G401 (cell line): ENCODE results near the gene IQCK. TPM values are rescaled to one million over a fixed set of nuclear protein-coding genes. Genes with fewer than 3 reads are reported as not detected.
A peak's percentile ranks its signal among the peaks of the same experiment; 100 is the strongest.

Source experiments
- DNase-seq: peaks from one replicate; pipeline ENCODE4 v3.0.0-alpha.2; 2015; ENCODE audit warnings: low spot score
- in situ Hi-C: cut with HindIII; loops from 2 replicates; pipeline ENCODE4 v1.10.0; 2016; ENCODE audit warnings: low sequenced_read_pairs, mixed read lengths
- total RNA-seq: library from RNA; depleted of rRNA; stranded (reverse); fragments of >200 nt; shearing (Covaris generic); gene quantifications from 2 replicates; pipeline ENCODE4 v1.2.3, GENCODE V29; 2014

IQCK gene
- total RNA-seq, 1 experiment from 2014 or later, result 6.6 TPM

DNA sequence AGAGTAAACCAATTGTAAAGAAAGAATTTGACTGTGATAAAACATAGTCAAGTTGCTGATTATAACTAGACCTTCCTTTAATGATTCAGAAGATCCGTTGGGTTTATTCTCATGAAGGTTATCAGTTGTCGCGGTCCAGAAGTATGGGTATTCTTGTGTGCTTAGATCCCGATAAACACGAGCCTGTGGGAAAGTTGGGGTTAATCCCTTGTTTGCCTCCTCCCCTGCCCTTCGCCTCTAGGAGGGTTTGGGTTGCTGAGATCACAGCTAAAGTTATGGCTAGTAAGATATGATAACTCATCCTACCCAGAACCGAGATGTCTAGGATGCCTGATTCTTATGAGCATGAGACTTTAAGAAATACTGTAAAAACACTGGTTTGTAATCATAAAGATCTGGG is 99.8 kb downstream of the IQCK start:
- no peak for DNase-seq
- in situ Hi-C loops, result no loop called here

DNA sequence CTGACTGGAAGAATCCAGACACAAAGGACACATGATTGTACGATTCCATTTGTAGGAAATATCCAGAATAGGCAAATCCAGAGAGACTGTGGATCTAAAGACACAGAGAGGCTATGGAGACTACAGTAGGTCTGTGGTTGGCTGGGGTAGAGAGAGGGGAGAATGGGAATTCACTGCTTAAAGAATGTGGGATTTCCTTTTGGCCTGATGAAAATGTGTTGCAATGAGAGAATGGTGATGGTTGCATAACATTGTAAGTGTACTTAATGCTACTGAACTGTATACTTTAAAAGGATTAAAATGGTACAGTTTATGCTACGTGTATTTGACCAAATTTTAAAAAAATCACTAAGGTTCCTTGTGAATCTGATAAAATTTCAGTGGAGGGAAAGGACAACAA is 104.5 kb downstream of the IQCK start:
- no peak for DNase-seq
- in situ Hi-C loops, result no loop called here

DNA sequence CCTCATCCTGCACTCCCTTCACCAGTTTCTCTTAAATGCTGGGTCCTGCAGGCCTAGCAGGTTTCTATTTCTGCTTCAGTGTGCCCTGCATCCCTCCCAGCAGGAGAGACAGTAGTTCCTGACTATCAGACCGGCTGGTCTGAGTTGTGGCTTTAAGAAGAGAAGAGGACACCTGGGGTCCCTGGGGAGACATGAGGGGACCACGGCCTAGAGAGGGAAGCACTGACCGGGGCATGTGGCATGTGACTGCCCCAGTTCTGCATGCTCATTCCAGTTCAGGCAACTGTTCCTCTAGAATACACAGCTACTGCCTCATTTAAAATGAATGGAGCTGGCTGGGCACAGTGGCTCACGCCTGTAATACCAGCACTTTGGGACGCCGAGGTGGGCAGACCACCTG is 105.3 kb downstream of the IQCK start:
- in situ Hi-C loops, result no loop called here

DNA sequence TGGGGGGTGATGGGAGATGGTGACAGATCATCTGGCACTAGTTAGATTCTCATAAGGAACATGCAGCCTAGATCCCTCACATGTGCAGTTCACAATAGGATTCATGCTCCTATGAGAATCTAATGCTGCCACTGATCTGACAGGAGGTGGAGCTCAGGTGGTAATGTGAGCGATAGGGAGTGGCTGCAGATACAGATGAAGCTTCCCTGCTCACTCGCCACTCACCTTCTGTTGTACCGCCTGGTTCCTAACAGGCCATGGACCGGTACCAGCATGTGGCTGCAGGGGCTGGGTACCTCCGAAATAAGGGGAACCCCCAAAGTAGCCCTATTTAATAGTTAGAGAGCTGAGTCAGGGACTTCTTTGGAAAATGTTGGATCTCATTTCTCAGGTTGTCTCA is 106.1 kb downstream of the IQCK start:
- in situ Hi-C loops, result no loop called here

More for the DNA sequence above, 105.3 kb downstream of the IQCK start:
- no peak for DNase-seq

DNA sequence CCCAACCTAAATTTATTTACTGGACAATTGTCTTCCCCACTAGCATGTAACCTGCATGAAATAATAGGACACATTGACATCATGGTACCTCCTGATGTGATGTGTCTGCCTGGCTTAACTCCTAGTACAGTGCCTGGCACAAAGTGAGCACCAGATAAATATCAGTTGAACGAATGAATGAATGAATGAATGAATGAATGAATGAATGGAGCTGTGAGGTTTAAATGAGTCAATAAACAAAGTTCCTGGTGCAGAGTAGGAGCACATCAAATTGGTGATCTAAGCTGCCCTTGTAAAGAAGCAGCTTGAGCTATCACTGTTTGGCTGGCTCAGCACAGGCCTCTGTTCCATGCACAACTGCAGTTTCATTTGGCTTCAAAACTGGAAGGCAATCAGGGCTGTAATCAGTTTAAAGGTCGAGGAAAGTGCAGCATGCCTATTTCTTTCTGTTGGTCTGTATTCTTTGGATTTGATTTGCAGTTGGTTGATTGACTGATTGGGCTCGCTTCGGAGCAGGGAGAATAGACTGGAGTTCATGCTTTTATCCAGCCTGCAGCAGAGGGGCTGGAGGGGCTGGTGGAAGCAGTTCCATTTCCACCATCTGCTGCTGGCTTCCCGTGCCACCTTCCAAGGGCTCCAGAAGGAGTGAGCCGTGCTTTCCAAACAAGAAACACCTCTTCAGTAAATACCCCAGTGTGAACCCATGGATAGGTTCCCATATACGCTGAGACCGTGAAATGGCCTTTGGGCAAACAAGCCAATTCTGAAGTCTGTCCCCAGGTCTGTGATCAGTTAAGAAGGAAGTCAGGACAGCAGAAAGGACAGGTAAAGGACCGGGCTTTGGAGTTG is 112.0 kb downstream of the IQCK start:
- in situ Hi-C loops, result loop anchor here (10.0 kb wide), 1 partner anchor 85 kb away; no protein-coding TSS in a partner anchor

More for the DNA sequence above, 106.1 kb downstream of the IQCK start:
- DNase-seq, result no peak

DNA sequence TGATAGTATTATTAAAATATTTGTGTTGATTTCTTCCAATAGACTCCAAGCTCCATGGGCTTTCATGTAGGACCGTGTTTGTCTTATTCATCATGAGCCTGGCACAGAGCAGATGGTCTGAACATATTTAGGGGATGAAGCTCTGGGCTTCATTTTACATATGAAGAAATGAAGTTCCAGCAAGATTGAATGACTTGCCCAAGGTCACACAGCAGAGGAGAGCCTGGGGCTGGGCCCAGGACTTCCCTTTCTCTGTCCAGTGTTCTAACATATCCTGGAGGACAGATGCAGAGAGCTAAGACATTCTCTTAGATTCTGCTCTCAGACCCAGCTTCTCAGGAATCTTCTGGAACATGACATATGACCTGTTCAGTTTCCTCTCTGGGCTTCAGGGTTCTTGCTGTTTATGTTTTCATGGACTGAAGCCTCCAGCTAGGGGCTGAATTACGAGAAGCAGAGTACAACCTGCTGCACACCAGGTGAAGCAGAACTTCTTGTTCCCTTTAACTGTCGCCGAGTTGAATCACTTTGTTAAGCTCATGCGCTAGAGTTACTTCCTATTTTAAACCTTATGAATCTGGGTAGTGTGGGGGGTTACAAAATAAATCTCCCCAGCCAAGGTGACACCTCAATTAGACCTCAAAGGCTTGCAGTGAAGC is 113.0 kb downstream of the IQCK start:
- in situ Hi-C loops, result loop anchor here (10.0 kb wide), 1 partner anchor 86 kb away; no protein-coding TSS in a partner anchor
- no peak for DNase-seq

More for the DNA sequence above, 112.0 kb downstream of the IQCK start:
- DNase-seq, result peak; percentile 81

DNA sequence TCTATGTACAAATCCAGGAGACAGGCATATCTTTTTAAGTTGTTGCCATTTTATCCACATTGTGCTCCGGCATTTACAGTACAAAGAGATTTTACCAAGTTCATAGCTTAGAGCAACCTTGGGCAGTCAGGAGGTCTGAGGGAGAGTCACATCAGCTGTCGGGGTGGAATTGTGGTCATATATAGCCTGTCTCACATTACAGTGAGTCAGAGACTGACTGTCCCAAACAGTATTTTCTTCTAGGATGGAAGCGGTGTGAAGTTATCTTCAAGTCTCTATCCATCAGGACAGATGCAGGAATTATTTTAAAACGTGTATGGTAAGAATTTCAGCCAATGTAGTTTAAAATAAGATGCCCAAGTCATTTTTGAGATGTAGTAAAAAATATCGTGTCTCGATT is 113.6 kb downstream of the IQCK start:
- DNase-seq, result no peak
- in situ Hi-C loops, result loop anchor here (10.0 kb wide), 1 partner anchor 87 kb away; no protein-coding TSS in a partner anchor

DNA sequence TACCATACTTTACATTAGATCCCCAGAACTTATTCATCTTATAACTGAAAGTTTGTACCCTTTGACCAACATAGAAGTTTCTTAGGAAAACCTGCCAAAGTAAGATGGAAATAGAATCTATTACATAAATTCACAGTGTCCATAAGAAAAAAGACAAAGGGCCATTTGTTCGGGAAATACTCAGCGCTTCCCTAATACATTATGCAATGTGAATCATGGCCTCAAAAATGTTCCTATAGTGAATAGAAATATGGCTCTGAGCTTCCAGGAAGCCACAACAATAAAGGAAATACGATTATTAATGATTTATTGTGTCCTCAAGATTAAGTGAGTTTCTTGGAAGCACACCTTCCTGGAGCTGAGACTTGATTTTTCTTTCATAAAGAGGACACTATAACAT is 115.1 kb downstream of the IQCK start:
- no peak for DNase-seq
- in situ Hi-C loops, result loop anchor here (10.0 kb wide), 1 partner anchor 88 kb away; no protein-coding TSS in a partner anchor

DNA sequence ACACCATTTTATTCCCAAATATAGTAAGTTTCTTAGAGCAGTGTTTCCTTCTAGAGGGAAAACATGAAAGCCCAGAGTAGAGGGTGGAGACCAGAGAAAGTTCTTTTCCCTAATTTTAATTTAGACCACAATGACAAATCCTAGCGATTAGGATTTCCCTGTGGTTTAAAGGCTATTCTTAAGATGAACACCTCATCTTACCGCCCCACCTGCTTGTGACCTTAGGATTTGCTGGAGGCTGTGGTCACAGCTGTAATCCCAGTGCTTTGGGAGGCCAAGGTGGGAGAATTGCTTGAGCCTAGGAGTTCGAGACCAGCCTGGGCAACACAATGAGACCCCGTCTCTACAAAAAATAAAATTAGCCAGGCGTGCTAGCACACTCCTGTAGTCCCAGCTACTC is 115.5 kb downstream of the IQCK start:
- in situ Hi-C loops, result loop anchor here (10.0 kb wide), 1 partner anchor 89 kb away; no protein-coding TSS in a partner anchor
- DNase-seq, result no peak

DNA sequence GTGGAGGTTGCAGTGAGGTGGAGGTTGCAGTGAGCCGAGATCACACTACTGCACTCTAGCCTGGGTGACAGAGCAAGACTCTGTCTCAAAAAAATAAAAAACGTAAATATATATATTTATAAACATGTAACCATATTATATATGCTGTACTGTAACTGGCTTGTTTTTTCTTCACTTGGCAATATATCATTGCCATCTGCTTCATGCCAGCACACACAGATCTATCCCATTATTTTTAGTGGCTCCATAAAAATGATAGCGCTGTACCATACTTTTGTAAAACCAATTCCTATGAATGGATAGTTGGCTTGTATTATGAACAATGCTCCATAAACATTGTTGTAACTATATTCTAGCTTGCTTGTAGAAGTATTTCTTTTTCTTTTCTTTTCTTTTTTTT is 117.1 kb downstream of the IQCK start:
- in situ Hi-C loops, result loop anchor here (10.0 kb wide), 1 partner anchor 90 kb away; no protein-coding TSS in a partner anchor
- no peak for DNase-seq

DNA sequence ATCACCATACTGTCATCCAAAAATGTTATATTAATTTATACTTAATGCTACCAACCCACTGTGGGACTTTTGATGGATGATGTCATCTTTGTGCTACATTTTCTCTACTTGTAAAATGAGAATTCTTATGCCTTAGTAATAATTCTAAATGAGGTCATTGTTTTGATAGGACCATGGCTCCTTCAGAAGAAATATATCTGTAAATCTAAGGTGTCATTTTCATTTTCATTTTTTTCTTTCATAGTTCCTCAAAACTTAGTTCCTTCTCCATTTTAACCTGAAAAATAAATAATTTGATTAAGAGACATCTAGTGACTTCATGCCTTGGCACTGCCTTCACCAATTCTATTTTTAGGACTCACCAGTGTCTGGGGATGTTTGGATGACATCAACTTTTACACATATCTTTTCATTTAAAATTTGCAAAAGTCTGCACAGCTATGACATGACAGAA is 117.9 kb downstream of the IQCK start:
- in situ Hi-C loops, result loop anchor here (10.0 kb wide), 1 partner anchor 91 kb away; no protein-coding TSS in a partner anchor
- DNase-seq, result no peak

DNA sequence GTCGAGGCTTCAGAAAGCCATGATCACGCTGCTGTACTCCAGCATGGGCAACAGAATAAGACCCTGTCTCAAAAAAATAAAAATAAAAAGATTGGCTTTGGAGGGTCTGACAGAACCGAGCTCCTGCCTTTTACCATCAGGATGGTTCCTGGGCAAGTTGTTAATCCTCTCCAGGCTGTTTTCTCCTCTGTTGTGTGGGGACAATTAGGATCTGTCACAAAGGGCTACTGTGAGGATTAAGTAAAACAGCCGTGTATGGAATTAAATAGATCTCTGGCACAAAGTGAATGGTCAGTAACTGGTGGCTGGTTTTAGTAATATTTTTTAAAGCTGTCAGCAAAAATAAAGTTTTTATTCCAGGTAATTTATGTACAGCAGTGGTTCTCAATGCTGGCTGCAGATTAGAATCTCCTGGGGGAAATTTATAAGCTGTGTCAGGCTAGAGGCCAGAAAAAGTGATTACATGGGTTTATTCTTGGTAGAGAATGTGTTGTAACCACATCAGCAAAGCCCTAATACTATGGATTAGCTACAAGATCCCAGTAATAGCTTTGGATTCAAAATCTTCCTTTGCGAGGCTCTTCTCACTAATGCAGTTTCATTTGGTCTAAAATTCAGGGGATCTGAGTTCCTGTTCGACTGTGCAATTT is 119.4 kb downstream of the IQCK start:
- DNase-seq, result no peak
- in situ Hi-C loops, result loop anchor here (10.0 kb wide), 1 partner anchor 93 kb away; no protein-coding TSS in a partner anchor

DNA sequence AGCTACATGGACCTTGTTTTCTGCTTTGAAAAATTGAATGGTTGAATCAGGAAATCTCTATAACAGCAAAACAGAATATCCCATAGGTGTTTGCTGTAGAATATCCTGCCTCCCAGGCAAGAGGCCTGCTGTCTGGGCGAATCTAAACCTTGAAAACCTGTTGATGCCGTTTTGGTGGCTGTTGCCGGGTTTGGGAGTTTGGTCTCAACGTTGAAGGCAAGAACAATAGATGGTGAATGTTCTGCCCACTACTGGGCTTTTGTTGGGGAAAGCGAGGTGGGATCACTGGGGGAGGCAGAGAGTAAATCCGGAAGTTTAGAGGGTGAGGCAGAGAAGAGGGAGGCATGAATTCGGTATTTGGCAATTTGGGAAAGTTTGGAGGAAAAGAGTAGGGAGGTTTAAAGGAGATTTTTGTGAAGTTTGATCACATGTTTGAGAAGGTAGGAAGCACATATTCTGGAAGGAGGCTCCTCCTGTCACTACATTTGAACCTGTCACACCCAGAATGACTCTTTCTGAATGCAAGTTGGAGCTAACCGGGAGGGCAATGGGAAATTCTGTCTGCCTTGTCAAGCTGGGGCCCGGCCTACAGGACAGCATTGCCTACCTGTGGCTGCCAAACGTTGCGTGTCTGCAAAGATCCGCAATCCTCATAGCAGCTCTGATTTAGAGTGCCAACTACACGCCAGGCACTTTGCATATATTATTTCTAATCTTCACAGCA is 120.1 kb downstream of the IQCK start:
- no peak for DNase-seq
- in situ Hi-C loops, result loop anchor here (10.0 kb wide), 1 partner anchor 93 kb away; no protein-coding TSS in a partner anchor

DNA sequence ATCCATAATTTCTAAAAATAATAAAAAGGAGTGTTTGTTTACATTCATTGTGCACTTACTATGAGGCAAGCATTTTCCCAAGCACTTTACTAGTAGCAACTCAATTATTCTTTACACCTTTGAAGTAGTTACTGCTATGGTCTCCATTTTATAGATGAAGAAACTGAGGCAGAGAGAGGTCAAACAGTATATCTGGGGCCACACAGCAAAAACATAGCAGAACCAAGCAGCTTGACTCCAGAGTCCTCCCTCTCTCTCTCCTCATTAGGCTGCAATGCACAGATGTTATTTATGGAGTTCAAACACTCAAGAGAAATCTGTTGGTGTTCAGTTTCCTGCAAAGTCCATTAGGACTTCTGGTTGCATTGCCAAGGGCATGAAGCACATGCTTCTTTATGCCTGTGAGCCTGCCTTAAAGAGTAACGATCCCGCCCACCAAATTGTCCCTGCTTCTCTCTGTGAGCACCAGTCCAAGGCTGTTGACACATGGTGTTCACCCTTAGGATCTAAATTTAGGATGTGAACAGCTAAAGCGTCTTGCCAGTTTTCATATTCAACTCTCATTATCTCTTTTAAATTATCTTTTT is 122.5 kb downstream of the IQCK start:
- in situ Hi-C loops, result no loop called here
- no peak for DNase-seq

DNA sequence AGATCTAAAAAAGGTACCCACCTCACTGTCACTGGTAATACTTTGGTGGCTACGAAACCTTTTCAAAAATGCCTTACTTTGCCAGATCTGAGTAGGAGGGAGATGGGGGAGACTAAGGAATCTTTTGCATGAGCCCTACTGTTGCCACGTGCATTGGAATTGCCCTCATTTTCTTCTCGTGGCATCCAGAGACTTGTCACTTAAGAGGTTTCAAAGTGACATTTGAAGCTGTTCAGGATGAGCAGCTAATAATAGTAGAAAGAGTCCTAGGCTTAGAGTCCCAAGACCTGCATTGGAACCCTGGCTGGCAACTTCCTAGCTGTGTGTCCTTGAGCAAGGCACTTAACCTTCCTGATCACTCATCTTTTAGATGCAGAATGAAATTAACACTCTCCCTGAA is 123.1 kb downstream of the IQCK start:
- no peak for DNase-seq
- in situ Hi-C loops, result no loop called here

DNA sequence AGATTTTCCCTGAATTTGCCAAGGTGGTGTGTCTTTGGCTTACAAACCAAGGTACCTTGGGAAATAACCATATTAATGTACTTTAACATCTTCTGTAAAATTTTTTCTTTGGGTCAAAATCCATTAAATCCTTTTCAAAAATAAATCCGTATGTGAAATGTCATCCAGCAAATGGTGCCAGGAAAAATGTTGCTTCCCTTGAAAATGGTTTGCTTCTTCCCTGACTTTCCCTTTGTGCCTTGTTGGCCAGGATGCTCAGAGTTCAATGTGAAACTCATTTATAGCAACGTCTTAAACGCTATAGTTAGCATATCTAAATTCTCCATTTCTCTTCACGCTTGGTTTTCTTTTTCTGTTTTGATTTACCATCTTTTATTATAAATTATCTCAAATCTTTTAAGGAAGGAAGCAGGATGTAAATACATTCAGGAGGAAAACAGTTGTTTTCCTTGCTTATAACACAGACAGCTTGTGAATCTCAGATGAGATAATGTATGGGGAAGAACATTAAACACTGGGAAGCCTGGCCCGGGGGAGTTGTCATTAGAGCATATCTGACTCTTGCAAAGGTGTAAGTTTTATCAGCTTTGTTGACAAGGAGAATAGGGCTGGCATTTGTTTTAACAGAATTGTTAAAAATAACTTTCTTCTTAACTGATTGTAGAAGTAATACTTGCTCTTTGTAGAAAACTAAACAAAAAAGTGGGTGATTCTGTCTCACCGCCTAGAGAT is 124.5 kb downstream of the IQCK start:
- no peak for DNase-seq
- in situ Hi-C loops, result no loop called here

DNA sequence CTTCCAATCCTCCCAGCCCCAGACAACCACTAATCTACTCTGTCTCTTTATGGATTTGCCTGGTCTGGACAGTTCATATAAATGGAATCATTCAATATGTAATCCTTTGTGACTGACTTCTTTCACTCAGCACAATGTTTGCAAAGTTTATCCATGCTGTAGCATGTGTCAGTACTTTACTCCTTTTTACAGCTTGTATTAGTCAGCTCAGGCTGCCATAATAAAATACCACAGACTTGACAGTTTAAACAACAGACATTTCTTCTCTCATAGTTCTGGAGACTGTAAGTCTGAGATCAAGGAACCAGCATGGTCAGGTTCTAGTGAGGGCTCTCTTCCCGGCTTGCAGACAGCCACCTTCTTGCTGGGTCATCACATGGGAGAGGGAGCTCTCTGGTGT is 125.3 kb downstream of the IQCK start:
- in situ Hi-C loops, result no loop called here
- no peak for DNase-seq
